Neural cell (in vitro differentiated cells): ENCODE measurements around the gene POGZ. TPM values are rescaled to one million over a fixed set of nuclear protein-coding genes. Genes with fewer than 3 reads are reported as not detected.
"Not testable (repeated sequence)": the region's sequence is repeated elsewhere in the genome, so short reads cannot be mapped to it uniquely, and the experiment has no call there.

Experiments
- H2AFZ ChIP-seq: fragments of 200-600, 300-800 bp; sonication (generic), shearing (Covaris generic); 2 replicates; pipeline ENCODE4 v1.6.0; 2014; ENCODE audit warnings: low read depth, mild to moderate bottlenecking, antibody characterized with exemption, low read length, moderate library complexity
- H3F3A ChIP-seq: fragments of 200-600 bp; shearing (Covaris generic); 2 replicates; pipeline ENCODE4 v1.6.1; 2016; ENCODE audit warnings: mild to moderate bottlenecking, moderate library complexity, mixed read lengths, antibody characterized with exemption, low read length; ENCODE audit not compliant: insufficient read depth, poor library complexity, severe bottlenecking
- H3K27ac ChIP-seq: fragments of 200-600, 300-800 bp; sonication (generic), shearing (Covaris generic); 2 replicates; pipeline ENCODE4 v1.5.1; 2014; ENCODE audit warnings: mild to moderate bottlenecking, low read length, moderate library complexity
- H3K27me3 ChIP-seq: fragments of 300-800, 200-600 bp; sonication (generic), shearing (Covaris generic); 2 replicates; pipeline ENCODE4 v1.6.0; 2014; ENCODE audit warnings: mild to moderate bottlenecking, low read depth, low read length, moderate library complexity; ENCODE audit not compliant: insufficient read depth
- H3K36me3 ChIP-seq: fragments of 300-800, 200-600 bp; sonication (generic), shearing (Covaris generic); 2 replicates; pipeline ENCODE4 v1.5.1; 2014; ENCODE audit warnings: mild to moderate bottlenecking, antibody characterized with exemption, low read length, moderate library complexity; ENCODE audit not compliant: insufficient read depth
- H3K4me2 ChIP-seq: fragments of 300-800, 200-600 bp; sonication (generic), shearing (Covaris generic); 2 replicates; pipeline ENCODE4 v1.6.0; 2014; ENCODE audit warnings: mild to moderate bottlenecking, low read length
- H3K4me3 ChIP-seq: fragments of 300-800, 200-600 bp; sonication (generic), shearing (Covaris generic); 2 replicates; pipeline ENCODE4 v1.5.1; 2014; ENCODE audit warnings: mild to moderate bottlenecking, low read length, moderate library complexity
- H3K79me2 ChIP-seq: fragments of 200-600 bp; shearing (Covaris generic); replicated peaks from 2 replicates; pipeline ENCODE4 v1.6.0; 2014; ENCODE audit warnings: mild to moderate bottlenecking, low read length, moderate library complexity; ENCODE audit not compliant: insufficient read depth
- H3K9ac ChIP-seq: fragments of 300-800, 200-600 bp; sonication (generic), shearing (Covaris generic); 2 replicates; pipeline ENCODE4 v1.6.1; 2016; ENCODE audit warnings: mild to moderate bottlenecking, low read length, mixed read lengths
- H3K9me2 ChIP-seq: fragments of 200-600 bp; shearing (Covaris generic); 2 replicates; pipeline ENCODE4 v1.6.1; 2016; ENCODE audit warnings: mild to moderate bottlenecking, low read length, mixed read lengths; ENCODE audit not compliant: insufficient read depth
- H3K9me3 ChIP-seq: fragments of 200-600, 300-800 bp; sonication (generic), shearing (Covaris generic); 2 replicates; pipeline ENCODE4 v1.6.1; 2016; ENCODE audit warnings: mild to moderate bottlenecking, mixed run types, low read length, moderate library complexity, mixed read lengths
- H4K20me1 ChIP-seq: fragments of 200-600 bp; shearing (Covaris generic); 2 replicates; pipeline ENCODE4 v1.6.1; 2016; ENCODE audit warnings: mild to moderate bottlenecking, mixed run types; ENCODE audit not compliant: insufficient read depth
- CTCF ChIP-seq: fragments of 450-650 bp; IDR thresholded peaks from 2 replicates; pipeline ENCODE4 v1.5.1; 2014; ENCODE audit warnings: antibody characterized with exemption, mild to moderate bottlenecking, moderate library complexity; ENCODE audit not compliant: poor library complexity, severe bottlenecking
- EP300 ChIP-seq: fragments of 450-650 bp; conservative IDR thresholded peaks from 2 replicates; pipeline ENCODE4 v1.6.1; 2014; ENCODE audit warnings: antibody characterized with exemption, mild to moderate bottlenecking, moderate library complexity; ENCODE audit not compliant: poor library complexity, severe bottlenecking
- EZH2 ChIP-seq: fragments of 200-600, 300-800 bp; shearing (Covaris generic), sonication (generic); IDR thresholded peaks from 2 replicates; pipeline ENCODE4 v1.6.1; 2014; ENCODE audit warnings: antibody characterized with exemption, low read length, borderline replicate concordance, mild to moderate bottlenecking; ENCODE audit not compliant: insufficient read depth, poor library complexity, severe bottlenecking
- MXI1 ChIP-seq: fragments of 450-650 bp; conservative IDR thresholded peaks from 2 replicates; pipeline ENCODE4 v1.6.1; 2014; ENCODE audit warnings: antibody characterized with exemption, mild to moderate bottlenecking; ENCODE audit not compliant: poor library complexity, severe bottlenecking
- POLR2AphosphoS5 ChIP-seq: IDR thresholded peaks from 2 replicates; pipeline ENCODE4 v1.6.1; 2012
- RAD21 ChIP-seq: fragments of 450-650 bp; conservative IDR thresholded peaks from 2 replicates; pipeline ENCODE4 v1.6.1; 2014; ENCODE audit warnings: antibody characterized with exemption, mild to moderate bottlenecking, moderate library complexity
- REST ChIP-seq: IDR thresholded peaks from 2 replicates; pipeline ENCODE4 v1.6.1; 2012; ENCODE audit warnings: borderline replicate concordance
- SMC3 ChIP-seq: fragments of 450-650 bp; conservative IDR thresholded peaks from 2 replicates; pipeline ENCODE4 v1.6.1; 2014; ENCODE audit warnings: antibody characterized with exemption, mild to moderate bottlenecking, moderate library complexity; ENCODE audit not compliant: poor library complexity
- TAF1 ChIP-seq: IDR thresholded peaks from 2 replicates; pipeline ENCODE4 v1.6.1; 2012; ENCODE audit warnings: low read depth
- polyA plus RNA-seq: library from polyadenylated mRNA; depleted of rRNA; stranded (reverse); fragments of >200 nt; gene quantifications from 2 replicates; pipeline ENCODE4 v1.2.3, GENCODE V29; 2014

POGZ gene
- polyA plus RNA-seq, 1 donor from 2014 or later = 50.2 TPM

GRCh38 chr1:151393583-151393982 is 65.7 kb downstream of the POGZ start:
- no peaks in the 10 kb centered on the region for H3K79me2 ChIP-seq
- H3F3A ChIP-seq = no peaks in the 10 kb centered on the region
- no peak overlapping the region for H3K4me2 ChIP-seq
- TF ChIP-seq SMC3 (no peak), RAD21 (no peak), EZH2 (no peak), EP300 (no peak), TAF1 (no peak), REST (no peak), POLR2AphosphoS5 (no peak), CTCF (no peak), MXI1 (no peak)
- H3K4me3 ChIP-seq = no peak overlapping the region
- no peaks in the 10 kb centered on the region for H3K9me3 ChIP-seq
- no peaks in the 10 kb centered on the region for H3K9me2 ChIP-seq
- H3K27ac ChIP-seq = no peak overlapping the region
- no peak overlapping the region for H2AFZ ChIP-seq
- no peaks in the 10 kb centered on the region for H3K36me3 ChIP-seq
- no peaks in the 10 kb centered on the region for H4K20me1 ChIP-seq
- no peak overlapping the region for H3K9ac ChIP-seq
- no peaks in the 10 kb centered on the region for H3K27me3 ChIP-seq

GRCh38 chr1:151391079-151391563 is 68.2 kb downstream of the POGZ start:
- Histone ChIP-seq H3K4me2 (no peak overlapping the region), H3K36me3 (no peaks in the 10 kb centered on the region), H4K20me1 (no peaks in the 10 kb centered on the region), H3K27ac (no peak overlapping the region), H3K27me3 (no peaks in the 10 kb centered on the region), H3K79me2 (no peaks in the 10 kb centered on the region), H3K4me3 (no peak overlapping the region), H3K9me2 (no peaks in the 10 kb centered on the region), H2AFZ (no peak overlapping the region), H3F3A (no peaks in the 10 kb centered on the region), H3K9ac (no peak overlapping the region), H3K9me3 (no peaks in the 10 kb centered on the region)
- TF ChIP-seq POLR2AphosphoS5 (no peak), MXI1 (no peak), SMC3 (no peak), RAD21 (no peak), CTCF (no peak), EZH2 (no peak), TAF1 (no peak), EP300 (no peak), REST (no peak)

- not testable (repeated sequence) for H3K9me2 ChIP-seq, H3K79me2 ChIP-seq, H3K27ac ChIP-seq, H4K20me1 ChIP-seq, H3F3A ChIP-seq, H3K9ac ChIP-seq, H3K36me3 ChIP-seq, H3K4me3 ChIP-seq, H3K4me2 ChIP-seq, H3K9me3 ChIP-seq, H2AFZ ChIP-seq, H3K27me3 ChIP-seq
Measured at GRCh38 chr1:151390221-151391078, 68.8 kb downstream of the POGZ start.
